ENCODE measurements around the gene MRTFA.

DNA sequence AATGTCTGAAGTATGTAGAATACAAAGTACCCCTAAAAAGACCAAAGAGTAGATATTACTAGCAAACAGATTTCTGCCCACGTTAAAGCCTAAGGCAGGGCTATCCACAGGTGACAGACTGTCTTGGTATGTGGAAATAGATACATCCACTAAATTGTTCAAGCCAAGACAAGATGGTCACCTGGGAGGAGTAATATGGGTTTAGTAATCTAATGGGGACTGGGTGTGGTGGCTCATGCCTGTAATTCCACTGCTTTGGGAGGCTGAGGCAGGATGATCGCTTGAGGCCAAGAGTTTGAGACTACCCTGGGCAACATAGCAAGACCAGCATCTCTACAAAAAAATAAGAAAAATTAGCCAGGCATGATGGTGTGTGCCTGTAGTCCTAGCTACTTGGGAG, 258.6 kb downstream of the MRTFA start:
- TF ChIP-seq, protein P1, sequence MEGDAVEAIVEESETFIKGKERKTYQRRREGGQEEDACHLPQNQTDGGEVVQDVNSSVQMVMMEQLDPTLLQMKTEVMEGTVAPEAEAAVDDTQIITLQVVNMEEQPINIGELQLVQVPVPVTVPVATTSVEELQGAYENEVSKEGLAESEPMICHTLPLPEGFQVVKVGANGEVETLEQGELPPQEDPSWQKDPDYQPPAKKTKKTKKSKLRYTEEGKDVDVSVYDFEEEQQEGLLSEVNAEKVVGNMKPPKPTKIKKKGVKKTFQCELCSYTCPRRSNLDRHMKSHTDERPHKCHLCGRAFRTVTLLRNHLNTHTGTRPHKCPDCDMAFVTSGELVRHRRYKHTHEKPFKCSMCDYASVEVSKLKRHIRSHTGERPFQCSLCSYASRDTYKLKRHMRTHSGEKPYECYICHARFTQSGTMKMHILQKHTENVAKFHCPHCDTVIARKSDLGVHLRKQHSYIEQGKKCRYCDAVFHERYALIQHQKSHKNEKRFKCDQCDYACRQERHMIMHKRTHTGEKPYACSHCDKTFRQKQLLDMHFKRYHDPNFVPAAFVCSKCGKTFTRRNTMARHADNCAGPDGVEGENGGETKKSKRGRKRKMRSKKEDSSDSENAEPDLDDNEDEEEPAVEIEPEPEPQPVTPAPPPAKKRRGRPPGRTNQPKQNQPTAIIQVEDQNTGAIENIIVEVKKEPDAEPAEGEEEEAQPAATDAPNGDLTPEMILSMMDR (IDR thresholded peaks at IDR 0.05): no peak
- TF ChIP-seq POLR2A (IDR thresholded peaks at IDR 0.05): no peak

Measured in thyroid gland (tissue), 4 donors.